Tibial nerve (tissue), 4 donors: ENCODE measurements around the gene FAM163B. TPM values are rescaled to one million over a fixed set of nuclear protein-coding genes. Genes with fewer than 3 reads are reported as not detected.

ENCODE experiments used
- DNase-seq, 2 donors: peaks; one replicate each; pipeline ENCODE4 v3.0.0-alpha.2; 2019; ENCODE audit warnings: low spot score in 2 of 2
- H3K27ac ChIP-seq, 4 donors: fragments of 200-600 bp; sonication (generic) in 3 of 4; one replicate each; pipeline ENCODE4 v1.5.1; 2017 to 2019; ENCODE audit warnings: mild to moderate bottlenecking in 1 of 4
- H3K27me3 ChIP-seq, 2 donors: fragments of 200-600 bp; sonication (generic) in 1 of 2; one replicate each; pipeline versions ENCODE4 v1.5.1 to v1.6.0; 2017 to 2019
- H3K36me3 ChIP-seq, 3 donors: fragments of 200-600 bp; sonication (generic); one replicate each; pipeline ENCODE4 v1.5.1; 2018 to 2019
- H3K4me1 ChIP-seq, 4 donors: fragments of 200-600 bp; sonication (generic) in 3 of 4; one replicate each; pipeline ENCODE4 v1.5.1; 2017 to 2019
- H3K4me3 ChIP-seq, 4 donors: fragments of 200-600 bp; sonication (generic) in 3 of 4; one replicate each; pipeline ENCODE4 v1.5.1; 2017 to 2019; ENCODE audit warnings: mild to moderate bottlenecking in 1 of 4, moderate library complexity in 1 of 4
- H3K9me3 ChIP-seq, 4 donors: fragments of 200-600 bp; sonication (generic) in 3 of 4; one replicate each; pipeline ENCODE4 v1.5.1; 2017 to 2019
- EP300 ChIP-seq, 2 donors: sonication (generic); formaldehyde crosslinking; IDR thresholded peaks; one replicate each; pipeline ENCODE4 v1.6.1; 2017; ENCODE audit warnings: antibody characterized with exemption in 2 of 2, mild to moderate bottlenecking in 1 of 2
- POLR2A ChIP-seq, 2 donors: fragments of 450-650 bp; IDR thresholded peaks; one replicate each; pipeline ENCODE4 v1.6.1; 2017; ENCODE audit warnings: antibody characterized with exemption in 2 of 2, mild to moderate bottlenecking in 2 of 2, moderate library complexity in 2 of 2
- WGBS, 2 donors: methylation state at CpG; one replicate each; pipeline ENCODE4 v1.1.5; 2018; 5-methylcytosine and 5-hydroxymethylcytosine counted together
- total RNA-seq, 4 donors: library from RNA; depleted of rRNA; stranded (reverse); fragments of >200 nt; gene quantifications; one replicate each; pipeline ENCODE4 v1.1.0, GENCODE V29; 2016
- TF ChIP-seq, protein P1 (sequence below), 5 experiments: fragments of 200-600 bp in 3 of 5; fragments of 450-650 bp in 2 of 5; sonication (generic) in 3 of 5; IDR thresholded peaks; one replicate each; pipeline ENCODE4 v1.5.1; 2016 to 2019; ENCODE audit warnings: antibody characterized with exemption in 5 of 5, mild to moderate bottlenecking in 3 of 5, moderate library complexity in 2 of 5

Gene FAM163B
- total RNA-seq, 4 donors from 2014 or later, result 0.90 to 2.2 (median 1.0) TPM; not detected in 1

DNA sequence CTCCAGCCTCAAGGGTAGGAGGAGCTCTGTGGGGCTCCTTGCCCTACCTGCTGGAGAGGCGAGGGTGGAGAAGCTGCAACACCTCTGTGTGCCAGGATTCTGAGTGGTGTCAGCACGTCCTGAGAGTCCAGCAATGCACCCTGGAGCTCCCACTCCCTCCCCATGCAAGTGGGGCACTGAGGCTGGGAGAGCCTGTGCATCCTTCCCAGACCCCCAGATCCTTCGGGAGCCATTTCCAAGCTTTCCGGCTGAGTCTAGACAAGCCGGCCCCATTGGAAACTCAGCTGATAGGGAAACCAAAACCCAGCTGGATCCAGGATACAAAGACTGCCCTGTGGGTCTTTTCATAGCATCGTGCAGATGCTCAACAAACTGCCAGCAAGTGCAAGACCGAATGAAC, 1.8 kb downstream of the FAM163B start:
- Histone ChIP-seq H3K36me3 (no peaks in the 10 kb centered on the region), H3K27ac (no peak overlapping the region), H3K4me1 (peaks cover 0 to 4% (median 0%) of the 10 kb centered on the region in 4 donors), H3K27me3 (peaks cover 0 to 74% of the 10 kb centered on the region in 2 donors), H3K9me3 (no peaks in the 10 kb centered on the region), H3K4me3 (no peak overlapping the region)
- no peak for DNase-seq
- TF ChIP-seq POLR2A (IDR thresholded peaks at IDR 0.05), result no peak
- TF ChIP-seq EP300 (IDR thresholded peaks at IDR 0.05), result no peak
- TF ChIP-seq, protein P1, sequence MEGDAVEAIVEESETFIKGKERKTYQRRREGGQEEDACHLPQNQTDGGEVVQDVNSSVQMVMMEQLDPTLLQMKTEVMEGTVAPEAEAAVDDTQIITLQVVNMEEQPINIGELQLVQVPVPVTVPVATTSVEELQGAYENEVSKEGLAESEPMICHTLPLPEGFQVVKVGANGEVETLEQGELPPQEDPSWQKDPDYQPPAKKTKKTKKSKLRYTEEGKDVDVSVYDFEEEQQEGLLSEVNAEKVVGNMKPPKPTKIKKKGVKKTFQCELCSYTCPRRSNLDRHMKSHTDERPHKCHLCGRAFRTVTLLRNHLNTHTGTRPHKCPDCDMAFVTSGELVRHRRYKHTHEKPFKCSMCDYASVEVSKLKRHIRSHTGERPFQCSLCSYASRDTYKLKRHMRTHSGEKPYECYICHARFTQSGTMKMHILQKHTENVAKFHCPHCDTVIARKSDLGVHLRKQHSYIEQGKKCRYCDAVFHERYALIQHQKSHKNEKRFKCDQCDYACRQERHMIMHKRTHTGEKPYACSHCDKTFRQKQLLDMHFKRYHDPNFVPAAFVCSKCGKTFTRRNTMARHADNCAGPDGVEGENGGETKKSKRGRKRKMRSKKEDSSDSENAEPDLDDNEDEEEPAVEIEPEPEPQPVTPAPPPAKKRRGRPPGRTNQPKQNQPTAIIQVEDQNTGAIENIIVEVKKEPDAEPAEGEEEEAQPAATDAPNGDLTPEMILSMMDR (IDR thresholded peaks at IDR 0.05), result no peak
- WGBS, 2 donors, result 32 to 41% methylated on average over 6 to 7 of the region's 7 CpGs

DNA sequence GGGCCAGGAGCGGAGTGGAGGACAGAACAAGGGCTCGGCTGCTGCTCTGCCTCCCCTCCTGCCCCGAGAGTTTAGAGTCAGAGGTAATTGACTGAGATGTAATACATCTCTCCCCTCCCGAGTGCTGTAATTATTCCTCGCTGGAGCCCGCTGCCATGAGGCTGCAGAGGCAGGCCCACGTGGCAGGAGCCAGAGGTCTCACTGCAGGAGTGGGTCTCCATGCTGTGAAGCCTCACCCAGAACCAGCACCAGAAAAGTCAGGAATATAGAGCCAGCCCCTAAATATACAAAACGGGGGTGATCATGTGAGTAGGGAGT, 2.5 kb downstream of the FAM163B start:
- Histone ChIP-seq H3K4me1 (peaks cover 0 to 4% (median 0%) of the 10 kb centered on the region in 4 donors), H3K9me3 (no peaks in the 10 kb centered on the region), H3K27ac (no peak overlapping the region), H3K36me3 (no peaks in the 10 kb centered on the region), H3K4me3 (no peak overlapping the region), H3K27me3 (peaks cover 0 to 79% of the 10 kb centered on the region in 2 donors)
- 22 to 46% methylated on average over 5 to 8 of the region's 8 CpGs for WGBS, 2 donors
- TF ChIP-seq, protein P1 (IDR thresholded peaks at IDR 0.05), result no peak
- no peak for TF ChIP-seq POLR2A (IDR thresholded peaks at IDR 0.05)
- no peak for TF ChIP-seq EP300 (IDR thresholded peaks at IDR 0.05)
- DNase-seq, result no peak

DNA sequence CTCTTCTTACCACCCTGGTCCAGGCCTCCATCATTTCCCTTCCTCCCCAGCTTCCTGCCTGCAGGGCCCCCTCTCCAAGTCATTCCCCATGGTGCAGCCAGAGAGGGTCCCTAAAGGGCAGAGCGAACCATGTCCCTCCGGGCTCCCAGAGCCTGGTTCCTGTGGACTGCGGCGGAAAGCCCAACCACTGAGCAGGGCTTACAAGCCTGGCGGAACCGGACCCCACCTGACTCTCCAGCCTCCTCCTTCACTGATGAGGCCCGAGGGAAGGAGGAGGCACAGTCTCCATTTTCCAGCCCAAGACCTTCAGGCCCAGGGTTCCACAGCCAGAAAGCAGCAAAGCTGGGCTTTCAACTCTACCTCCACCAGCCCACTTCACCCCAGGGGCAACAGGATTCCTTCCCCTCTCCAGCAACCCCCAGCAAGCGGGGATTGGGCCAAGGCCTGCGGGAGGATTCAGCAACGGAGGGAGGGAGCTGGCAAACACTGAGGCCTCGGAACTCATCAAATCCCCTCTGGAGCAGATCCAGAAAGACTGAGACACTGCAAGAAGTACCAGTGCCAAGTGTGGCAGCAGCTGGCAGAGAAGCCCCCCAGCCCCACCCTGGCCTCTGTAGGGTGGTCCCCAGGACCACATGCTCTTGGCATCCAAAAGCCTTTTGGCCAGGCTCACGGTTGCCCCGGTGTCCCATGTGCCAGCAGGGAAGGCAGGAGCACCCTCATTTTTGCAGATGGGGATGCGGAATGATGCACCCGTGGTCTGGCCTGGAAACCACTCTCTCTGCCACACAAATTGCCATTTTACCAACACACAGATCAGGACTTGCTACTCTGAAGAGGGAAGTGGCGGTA, 3.1 kb downstream of the FAM163B start:
- Histone ChIP-seq H3K9me3 (no peaks in the 10 kb centered on the region), H3K36me3 (no peaks in the 10 kb centered on the region), H3K4me3 (no peak overlapping the region), H3K4me1 (peaks cover 0 to 4% (median 0%) of the 10 kb centered on the region in 4 donors), H3K27ac (no peak overlapping the region), H3K27me3 (peaks cover 0 to 73% of the 10 kb centered on the region in 2 donors)
- TF ChIP-seq POLR2A (IDR thresholded peaks at IDR 0.05) (no peak), EP300 (IDR thresholded peaks at IDR 0.05) (no peak)
- TF ChIP-seq, protein P1 (IDR thresholded peaks at IDR 0.05), result no peak
- WGBS, 2 donors, result 55 to 67% methylated on average over 15 of the region's 16 CpGs
- DNase-seq, result no peak

DNA sequence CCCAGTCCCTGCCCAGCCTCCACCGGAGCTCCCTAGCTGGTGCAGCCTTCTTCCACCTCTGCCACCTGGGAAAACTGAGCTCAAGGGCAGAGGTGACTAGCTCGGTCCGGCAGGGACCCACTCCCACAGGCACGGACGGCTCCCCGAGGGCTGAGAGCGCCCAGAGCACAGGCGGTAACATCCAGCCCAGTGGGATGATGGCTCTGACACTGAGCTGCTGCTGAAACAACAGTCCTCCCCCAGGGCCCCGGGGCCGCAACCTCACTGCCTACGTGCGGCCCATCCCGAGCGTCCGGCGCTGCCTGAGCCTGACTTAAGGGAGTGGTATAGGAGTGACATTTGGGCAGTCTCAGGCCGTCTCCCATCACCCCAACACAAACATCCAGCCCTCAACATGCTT, 3.7 kb downstream of the FAM163B start:
- no peak for DNase-seq
- WGBS, 2 donors, result 78 to 85% methylated on average over 15 to 17 of the region's 17 CpGs
- H3K27ac ChIP-seq, result no peak overlapping the region

DNA sequence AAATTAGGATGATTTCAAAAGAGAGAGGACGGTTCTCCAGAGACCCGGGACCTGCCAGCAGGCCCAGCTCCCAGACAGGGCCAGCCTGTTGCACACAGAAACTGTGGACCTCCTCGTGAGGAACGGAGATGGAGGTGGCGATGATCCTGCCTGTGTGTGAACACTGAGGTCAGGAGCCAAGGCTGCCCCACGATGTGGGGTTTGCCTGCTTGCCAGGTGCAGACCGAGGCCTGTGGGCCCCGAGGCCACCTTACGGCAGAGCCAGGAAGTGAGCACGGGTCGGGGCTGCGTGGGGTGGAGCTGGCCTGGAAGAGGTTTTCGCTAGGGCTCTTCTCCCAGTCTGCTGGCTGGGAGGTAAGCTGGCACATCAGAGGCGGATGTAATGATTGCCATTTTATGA, 4.3 kb downstream of the FAM163B start:
- Histone ChIP-seq H3K4me1 (peaks cover 0 to 4% (median 0%) of the 10 kb centered on the region in 4 donors), H3K4me3 (no peak overlapping the region), H3K27me3 (peaks cover 0 to 61% of the 10 kb centered on the region in 2 donors), H3K9me3 (no peaks in the 10 kb centered on the region), H3K36me3 (no peaks in the 10 kb centered on the region), H3K27ac (no peak overlapping the region)
- no peak for DNase-seq
- 54 to 65% methylated on average over 14 of the region's 14 CpGs for WGBS, 2 donors
- TF ChIP-seq, protein P1 (IDR thresholded peaks at IDR 0.05), result no peak
- TF ChIP-seq EP300 (IDR thresholded peaks at IDR 0.05), result no peak
- no peak for TF ChIP-seq POLR2A (IDR thresholded peaks at IDR 0.05)

More for the DNA sequence above, 3.7 kb downstream of the FAM163B start:
- Histone ChIP-seq H3K4me3 (no peak overlapping the region), H3K4me1 (peaks cover 0 to 4% (median 0%) of the 10 kb centered on the region in 4 donors), H3K27me3 (peaks cover 0 to 67% of the 10 kb centered on the region in 2 donors), H3K9me3 (no peaks in the 10 kb centered on the region), H3K36me3 (no peaks in the 10 kb centered on the region)
- TF ChIP-seq POLR2A (IDR thresholded peaks at IDR 0.05) (no peak), EP300 (IDR thresholded peaks at IDR 0.05) (no peak)
- TF ChIP-seq, protein P1 (IDR thresholded peaks at IDR 0.05), result no peak
